Measurements from ENCODE around the gene DDN.

DNA sequence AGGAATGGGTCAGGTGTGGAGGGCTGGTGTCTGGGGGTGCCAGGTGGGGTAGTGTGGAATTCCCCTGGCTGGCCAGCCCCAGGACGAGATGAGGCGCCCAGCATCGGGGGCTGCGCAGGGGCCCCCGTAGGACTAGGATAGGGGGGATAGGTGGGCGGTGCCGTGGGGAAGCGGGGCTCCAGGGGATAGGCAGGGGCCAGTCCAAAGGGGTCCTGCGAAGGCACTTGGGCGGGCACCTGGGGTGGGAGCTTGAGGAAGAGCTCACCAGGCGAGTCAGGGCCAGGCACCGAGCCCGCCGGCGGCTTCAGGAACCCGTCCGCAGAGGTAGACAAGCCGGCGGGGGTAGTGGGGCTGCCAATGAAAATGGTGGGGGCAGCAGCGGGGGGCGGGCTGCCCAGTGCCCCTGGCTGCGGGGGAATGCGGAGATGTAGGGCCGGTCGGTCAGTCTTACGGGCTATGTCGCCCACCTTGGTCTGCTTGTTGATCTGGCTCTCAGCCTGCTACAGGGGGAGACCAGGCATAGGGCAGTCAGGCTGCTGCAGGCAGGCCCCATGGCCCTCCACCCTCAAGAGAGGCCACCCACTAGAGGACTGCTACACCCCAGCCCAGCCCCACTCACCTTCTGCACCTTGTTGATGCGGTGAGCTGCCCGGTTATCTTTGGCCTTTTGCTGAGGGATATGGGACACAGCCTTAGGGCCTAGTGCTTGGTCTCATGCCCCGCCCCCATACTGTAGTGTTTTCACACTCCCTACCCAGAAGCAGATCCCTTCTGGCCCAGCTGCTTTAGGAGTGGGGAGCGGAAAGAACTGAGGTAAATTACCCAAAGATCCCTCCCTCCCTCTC is 42.1 kb upstream of the DDN start:
- TF ChIP-seq POLR2AphosphoS5 (IDR thresholded peaks at IDR 0.05), result no peak
- TF ChIP-seq, protein P1, sequence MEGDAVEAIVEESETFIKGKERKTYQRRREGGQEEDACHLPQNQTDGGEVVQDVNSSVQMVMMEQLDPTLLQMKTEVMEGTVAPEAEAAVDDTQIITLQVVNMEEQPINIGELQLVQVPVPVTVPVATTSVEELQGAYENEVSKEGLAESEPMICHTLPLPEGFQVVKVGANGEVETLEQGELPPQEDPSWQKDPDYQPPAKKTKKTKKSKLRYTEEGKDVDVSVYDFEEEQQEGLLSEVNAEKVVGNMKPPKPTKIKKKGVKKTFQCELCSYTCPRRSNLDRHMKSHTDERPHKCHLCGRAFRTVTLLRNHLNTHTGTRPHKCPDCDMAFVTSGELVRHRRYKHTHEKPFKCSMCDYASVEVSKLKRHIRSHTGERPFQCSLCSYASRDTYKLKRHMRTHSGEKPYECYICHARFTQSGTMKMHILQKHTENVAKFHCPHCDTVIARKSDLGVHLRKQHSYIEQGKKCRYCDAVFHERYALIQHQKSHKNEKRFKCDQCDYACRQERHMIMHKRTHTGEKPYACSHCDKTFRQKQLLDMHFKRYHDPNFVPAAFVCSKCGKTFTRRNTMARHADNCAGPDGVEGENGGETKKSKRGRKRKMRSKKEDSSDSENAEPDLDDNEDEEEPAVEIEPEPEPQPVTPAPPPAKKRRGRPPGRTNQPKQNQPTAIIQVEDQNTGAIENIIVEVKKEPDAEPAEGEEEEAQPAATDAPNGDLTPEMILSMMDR (IDR thresholded peaks at IDR 0.05), result no peak
